ENCODE measurements around the gene DPF1.

Gene DPF1

DNA sequence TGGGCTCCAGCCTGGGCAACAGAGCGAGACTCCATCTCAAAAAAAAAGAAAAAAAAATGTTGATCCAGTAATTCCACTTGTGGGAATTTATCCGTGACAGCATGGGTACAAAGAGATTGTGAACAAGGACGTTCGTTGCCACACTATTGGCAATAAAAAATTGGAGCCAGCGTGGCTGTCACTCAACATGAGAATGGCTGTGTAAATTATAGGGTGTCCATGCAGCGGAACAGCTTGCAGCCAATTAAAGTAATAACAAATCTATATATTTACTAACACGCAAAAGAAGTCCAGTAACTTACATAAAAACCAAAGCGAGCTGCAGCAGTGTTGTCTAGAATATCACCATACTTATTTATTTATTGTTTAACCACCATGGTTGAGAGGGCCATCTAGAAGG is 19.3 kb downstream of the DPF1 start:
- ChIA-PET CTCF (no interaction called here), POLR2A (ENCODE audit: low non-redundant PET) (no interaction called here)
- peak overlapping the region; percentile 54 for H3K27ac ChIP-seq
- no peak for DNase-seq (ENCODE audit: low spot score)
- TF ChIP-seq, protein P1, sequence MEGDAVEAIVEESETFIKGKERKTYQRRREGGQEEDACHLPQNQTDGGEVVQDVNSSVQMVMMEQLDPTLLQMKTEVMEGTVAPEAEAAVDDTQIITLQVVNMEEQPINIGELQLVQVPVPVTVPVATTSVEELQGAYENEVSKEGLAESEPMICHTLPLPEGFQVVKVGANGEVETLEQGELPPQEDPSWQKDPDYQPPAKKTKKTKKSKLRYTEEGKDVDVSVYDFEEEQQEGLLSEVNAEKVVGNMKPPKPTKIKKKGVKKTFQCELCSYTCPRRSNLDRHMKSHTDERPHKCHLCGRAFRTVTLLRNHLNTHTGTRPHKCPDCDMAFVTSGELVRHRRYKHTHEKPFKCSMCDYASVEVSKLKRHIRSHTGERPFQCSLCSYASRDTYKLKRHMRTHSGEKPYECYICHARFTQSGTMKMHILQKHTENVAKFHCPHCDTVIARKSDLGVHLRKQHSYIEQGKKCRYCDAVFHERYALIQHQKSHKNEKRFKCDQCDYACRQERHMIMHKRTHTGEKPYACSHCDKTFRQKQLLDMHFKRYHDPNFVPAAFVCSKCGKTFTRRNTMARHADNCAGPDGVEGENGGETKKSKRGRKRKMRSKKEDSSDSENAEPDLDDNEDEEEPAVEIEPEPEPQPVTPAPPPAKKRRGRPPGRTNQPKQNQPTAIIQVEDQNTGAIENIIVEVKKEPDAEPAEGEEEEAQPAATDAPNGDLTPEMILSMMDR (conservative IDR thresholded peaks at IDR 0.05; ENCODE audit: low read depth): no peak

DNA sequence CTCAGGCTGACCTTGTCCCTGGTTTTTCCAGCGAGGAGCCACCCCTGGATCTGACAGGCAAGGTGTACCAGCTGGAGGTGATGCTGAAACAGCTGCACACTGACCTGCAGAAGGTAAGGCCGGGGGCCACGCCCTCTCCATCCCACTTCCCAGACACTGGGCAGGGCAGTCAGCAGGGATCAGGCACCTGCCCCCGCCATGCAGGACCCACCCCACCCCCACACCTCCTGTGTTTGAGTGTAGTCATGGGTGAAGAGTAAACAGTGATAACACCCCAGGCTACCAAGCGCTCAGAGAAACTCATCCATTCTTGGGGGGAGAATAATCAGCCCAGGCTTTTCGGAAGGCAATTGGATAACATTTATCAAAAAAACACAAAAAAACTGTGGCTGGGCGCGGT is 19.9 kb downstream of the DPF1 start:
- peak overlapping the region; percentile 54 for H3K27ac ChIP-seq
- ChIA-PET POLR2A (ENCODE audit: low non-redundant PET) (no interaction called here), CTCF (no interaction called here)
- no peak for DNase-seq (ENCODE audit: low spot score)
- TF ChIP-seq, protein P1 (conservative IDR thresholded peaks at IDR 0.05; ENCODE audit: low read depth): no peak

DNA sequence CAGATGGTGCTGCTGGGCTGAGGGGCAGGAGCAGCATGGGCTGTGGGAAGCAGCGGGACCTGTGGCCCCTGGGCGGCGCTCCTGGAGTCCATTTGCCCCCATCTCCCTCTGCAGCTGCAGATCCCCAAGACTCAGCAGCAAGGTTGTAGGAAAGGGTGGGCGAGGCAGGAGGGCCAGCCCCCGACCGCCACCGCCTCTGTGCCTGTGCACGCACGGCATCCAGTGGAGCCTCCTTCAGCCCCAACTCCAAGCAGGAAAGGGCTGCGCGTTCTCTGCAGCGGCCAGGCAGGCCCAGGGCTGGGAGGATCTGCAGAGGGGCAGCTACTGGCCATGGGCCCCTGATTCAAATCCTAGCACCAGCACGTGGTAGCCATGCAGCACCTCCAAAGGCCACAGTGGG is 20.8 kb downstream of the DPF1 start:
- DNase-seq (ENCODE audit: low spot score): no peak
- POLR2A ChIA-PET (ENCODE audit: low non-redundant PET): no interaction called here
- CTCF ChIA-PET: no interaction called here
- TF ChIP-seq, protein P1 (conservative IDR thresholded peaks at IDR 0.05; ENCODE audit: low read depth): no peak
- H3K27ac ChIP-seq: peak overlapping the region; percentile 54

DNA sequence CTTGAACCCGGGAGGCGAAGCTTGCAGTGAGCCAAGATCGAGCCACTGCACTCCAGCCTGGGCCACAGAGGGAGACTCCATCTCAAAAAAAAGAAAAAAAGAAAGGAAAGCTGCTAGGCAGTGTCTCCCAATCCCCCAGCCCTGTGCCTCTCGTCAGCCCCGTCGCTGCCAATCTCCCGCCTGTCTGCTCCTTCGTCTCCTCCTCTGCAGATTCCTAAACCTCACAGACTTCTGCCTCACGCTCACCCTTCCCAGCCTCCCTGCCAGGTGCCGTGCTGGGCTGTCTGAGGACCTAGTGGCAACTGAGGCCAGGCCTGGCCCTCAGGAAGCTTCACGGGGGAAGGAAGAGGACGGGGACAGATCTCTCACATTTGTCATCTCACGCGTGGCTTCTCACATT is 21.5 kb downstream of the DPF1 start:
- POLR2A ChIA-PET (ENCODE audit: low non-redundant PET): interaction anchor here (0.7 kb wide), 1 partner anchor 10 kb away, joined by 4 read pairs; no protein-coding TSS in a partner anchor
- no peak for DNase-seq (ENCODE audit: low spot score)
- TF ChIP-seq, protein P1 (conservative IDR thresholded peaks at IDR 0.05; ENCODE audit: low read depth): no peak
- CTCF ChIA-PET: no interaction called here
- H3K27ac ChIP-seq: peak overlapping the region; percentile 54

DNA sequence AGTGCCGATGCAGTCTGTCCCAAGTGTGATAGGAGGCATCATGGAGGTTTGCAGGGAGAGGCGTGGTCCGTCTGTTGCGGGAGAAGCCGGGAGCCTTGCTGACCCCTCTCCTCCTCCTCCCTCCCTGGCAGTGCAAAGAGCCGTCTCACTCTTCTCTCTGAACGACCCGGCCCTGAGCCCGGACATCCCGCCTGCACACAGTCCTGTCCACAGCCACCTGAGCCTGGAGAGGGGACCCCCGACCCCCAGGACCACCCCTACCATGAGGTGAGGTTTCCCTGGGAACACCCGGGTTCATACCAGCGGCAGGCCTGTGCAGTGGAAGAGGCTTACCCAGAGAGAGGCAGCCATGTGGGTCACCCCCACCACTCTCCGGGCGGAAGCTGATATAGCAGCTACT is 22.3 kb downstream of the DPF1 start:
- CTCF ChIA-PET: no interaction called here
- DNase-seq (ENCODE audit: low spot score): no peak
- H3K27ac ChIP-seq: peak overlapping the region; percentile 54
- TF ChIP-seq, protein P1 (conservative IDR thresholded peaks at IDR 0.05; ENCODE audit: low read depth): no peak
- POLR2A ChIA-PET (ENCODE audit: low non-redundant PET): no interaction called here

DNA sequence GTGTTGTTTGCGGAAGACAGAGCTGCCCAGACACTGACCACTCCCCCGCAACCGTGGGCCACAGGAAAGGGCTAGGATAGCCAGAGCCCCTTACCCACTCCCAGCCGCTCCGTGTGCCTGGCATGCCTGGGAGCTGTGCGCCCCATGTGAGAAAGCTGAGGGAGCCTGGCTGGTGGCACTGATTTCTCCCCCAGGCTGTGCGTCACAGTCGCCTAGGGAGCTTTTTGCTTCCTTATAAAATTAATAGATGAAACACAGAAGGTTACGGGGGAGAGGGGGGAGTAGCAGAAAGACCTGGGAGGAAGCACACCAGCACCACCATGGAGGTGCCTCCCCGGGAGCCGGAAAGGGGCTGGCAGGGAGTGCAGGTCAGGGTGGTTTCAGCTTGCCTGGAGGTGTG is 24.7 kb downstream of the DPF1 start:
- TF ChIP-seq, protein P1 (conservative IDR thresholded peaks at IDR 0.05; ENCODE audit: low read depth): no peak
- ChIA-PET CTCF (interaction anchor here (0.7 kb wide), 1 partner anchor 299 kb away, joined by 3 read pairs; no protein-coding TSS in a partner anchor), POLR2A (ENCODE audit: low non-redundant PET) (interaction anchor here (0.6 kb wide), 1 partner anchor 15 kb away, joined by 6 read pairs; no protein-coding TSS in a partner anchor)
- H3K27ac ChIP-seq: peak overlapping the region; percentile 51
- DNase-seq (ENCODE audit: low spot score): no peak

All from RWPE1 (cell line).